Testis (tissue), 3 donors: ENCODE measurements around the gene MTUS2. TPM values are rescaled to one million over a fixed set of nuclear protein-coding genes. Genes with fewer than 3 reads are reported as not detected.

Source experiments
- DNase-seq: peaks from one replicate; pipeline ENCODE4 v3.0.0-alpha.2; 2019
- H3K27ac ChIP-seq, 2 donors: fragments of 200-600 bp; sonication (generic); one replicate each; pipeline ENCODE4 v1.5.1; 2019
- H3K27me3 ChIP-seq: fragments of 200-600 bp; sonication (generic); one replicate; pipeline ENCODE4 v1.5.1; 2019
- H3K36me3 ChIP-seq: fragments of 200-600 bp; sonication (generic); one replicate; pipeline ENCODE4 v1.5.1; 2017; ENCODE audit warnings: low read depth; ENCODE audit errors: missing control alignments
- H3K4me1 ChIP-seq: fragments of 200-600 bp; sonication (generic); one replicate; pipeline ENCODE4 v1.5.1; 2019
- H3K4me3 ChIP-seq, 2 donors: fragments of 200-600 bp; sonication (generic); one replicate each; pipeline ENCODE4 v1.5.1; 2017 to 2019
- H3K9me3 ChIP-seq: fragments of 200-600 bp; sonication (generic); one replicate; pipeline ENCODE4 v1.5.1; 2017
- CTCF ChIP-seq, 3 experiments: fragments of 450-650 bp in 2 of 3; fragments of 200-600 bp in 1 of 3; sonication (generic) in 1 of 3; IDR thresholded peaks; one replicate each; pipeline ENCODE4 v1.5.1; 2016 to 2019; ENCODE audit warnings: antibody characterized with exemption in 3 of 3, mild to moderate bottlenecking in 2 of 3, moderate library complexity in 1 of 3
- POLR2A ChIP-seq: fragments of 450-650 bp; IDR thresholded peaks from one replicate; pipeline ENCODE4 v1.6.1; 2017; ENCODE audit warnings: antibody characterized with exemption, mild to moderate bottlenecking, moderate library complexity
- WGBS, 2 donors: methylation state at CpG; one replicate each; pipeline ENCODE4 v1.1.5; 2018; 5-methylcytosine and 5-hydroxymethylcytosine counted together
- intact Hi-C: fragments of 100-400 bp; cut with DNase I; formaldehyde crosslinking; loops from one replicate; pipeline ENCODE4 v1.15.1; 2023; ENCODE audit warnings: low total_unique reads
- polyA plus RNA-seq: library from polyadenylated mRNA; stranded (reverse); fragments of 350-450 nt; fragmentation: Illumina TruSeq; extraction: RNeasy Lipid Tissue Mini Kit (QIAGEN cat#74804); gene quantifications from one replicate; pipeline ENCODE4 v1.2.3, GENCODE V29; 2014; ENCODE audit warnings: low read depth, low replicate concordance; ENCODE audit not compliant: insufficient read depth
- total RNA-seq, 2 donors: library from RNA; depleted of rRNA; stranded (reverse); fragments of >200 nt; gene quantifications; one replicate each; pipeline ENCODE4 v1.2.3, GENCODE V29; 2016

MTUS2 gene
- total and polyA plus RNA-seq, 3 donors from 2014 or later: 2.1 to 9.2 (median 8.3) TPM

- no peak for DNase-seq
- H3K4me1 ChIP-seq: no peaks in the 10 kb centered on the region
- no peaks in the 10 kb centered on the region for H3K36me3 ChIP-seq
- H3K27ac ChIP-seq: no peak overlapping the region
- H3K9me3 ChIP-seq: no peaks in the 10 kb centered on the region
- no peak overlapping the region for H3K4me3 ChIP-seq
- intact Hi-C loops: no loop called here
- 90 to 93% methylated on average over 3 of the region's 3 CpGs for WGBS, 2 donors
- TF ChIP-seq POLR2A (no peak), CTCF (IDR thresholded peaks at IDR 0.05) (no peak)
- H3K27me3 ChIP-seq: no peaks in the 10 kb centered on the region
Measured at GRCh38 chr13:29446016-29446415, 625.9 kb downstream of the MTUS2 start.

- DNase-seq: no peak
- 86 to 90% methylated on average over 2 of the region's 2 CpGs for WGBS, 2 donors
Measured at GRCh38 chr13:29448174-29448573, 628.0 kb downstream of the MTUS2 start.

GRCh38 chr13:29449726-29450125 lies 629.6 kb downstream of the MTUS2 start:
- TF ChIP-seq CTCF (IDR thresholded peaks at IDR 0.05) (no peak), POLR2A (no peak)
- DNase-seq: no peak
- intact Hi-C loops: no loop called here
- no peaks in the 10 kb centered on the region for H3K36me3 ChIP-seq
- no peaks in the 10 kb centered on the region for H3K27me3 ChIP-seq
- H3K4me1 ChIP-seq: no peaks in the 10 kb centered on the region
- H3K27ac ChIP-seq: no peak overlapping the region
- H3K4me3 ChIP-seq: no peak overlapping the region
- 81 to 93% methylated on average over 7 of the region's 7 CpGs for WGBS, 2 donors
- H3K9me3 ChIP-seq: no peaks in the 10 kb centered on the region

More at GRCh38 chr13:29448174-29448573, 628.0 kb downstream of the MTUS2 start:
- Histone ChIP-seq H3K36me3 (no peaks in the 10 kb centered on the region), H3K27me3 (no peaks in the 10 kb centered on the region), H3K27ac (no peak overlapping the region), H3K9me3 (no peaks in the 10 kb centered on the region), H3K4me3 (no peak overlapping the region), H3K4me1 (no peaks in the 10 kb centered on the region)
- TF ChIP-seq POLR2A: no peak
- no peak for TF ChIP-seq CTCF (IDR thresholded peaks at IDR 0.05)
- intact Hi-C loops: no loop called here

- Histone ChIP-seq H3K36me3 (no peaks in the 10 kb centered on the region), H3K27me3 (no peaks in the 10 kb centered on the region), H3K4me3 (no peak overlapping the region), H3K9me3 (no peaks in the 10 kb centered on the region), H3K4me1 (no peaks in the 10 kb centered on the region), H3K27ac (no peak overlapping the region)
- intact Hi-C loops: no loop called here
- 83 to 91% methylated on average over 2 of the region's 2 CpGs for WGBS, 2 donors
- DNase-seq: no peak
- TF ChIP-seq POLR2A: no peak
- no peak for TF ChIP-seq CTCF (IDR thresholded peaks at IDR 0.05)
Measured at GRCh38 chr13:29451976-29452375, 631.8 kb downstream of the MTUS2 start.

- no peak for TF ChIP-seq CTCF (IDR thresholded peaks at IDR 0.05)
- no peak for TF ChIP-seq POLR2A
- Histone ChIP-seq H3K9me3 (no peaks in the 10 kb centered on the region), H3K36me3 (no peaks in the 10 kb centered on the region), H3K4me3 (no peak overlapping the region), H3K4me1 (no peaks in the 10 kb centered on the region), H3K27me3 (no peaks in the 10 kb centered on the region), H3K27ac (no peak overlapping the region)
- intact Hi-C loops: no loop called here
- WGBS, 2 donors: 63 to 79% methylated on average over 4 of the region's 4 CpGs
- no peak for DNase-seq
Measured at GRCh38 chr13:29452773-29453616, 632.9 kb downstream of the MTUS2 start.
